GM12878 (cell line): ENCODE results near the gene SERP1.

Experiments used
- SIN3A ChIP-seq: IDR thresholded peaks from 2 replicates; pipeline ENCODE4 v1.6.1; 2012; ENCODE audit warnings: low read depth, low read length, improper control_type of control experiment
- SPI1 ChIP-seq: IDR thresholded peaks from 2 replicates; pipeline ENCODE4 v1.6.1; 2011; ENCODE audit warnings: low read depth, mild to moderate bottlenecking, low read length, moderate library complexity, borderline replicate concordance; ENCODE audit not compliant: insufficient read depth
- YY1 ChIP-seq: IDR thresholded peaks from 2 replicates; pipeline ENCODE4 v1.6.1; 2011; ENCODE audit warnings: low read depth, mild to moderate bottlenecking, low read length
- ZNF274 ChIP-seq: IDR thresholded peaks from one replicate; pipeline ENCODE4 v1.8.0; 2011; ENCODE audit not compliant: insufficient read length, insufficient read depth
- TF ChIP-seq, protein P1 (sequence below), 3 experiments: IDR thresholded peaks in 2 of 3; conservative IDR thresholded peaks in 1 of 3; 2 replicates each; pipeline ENCODE4 v1.5.1; 2011; ENCODE audit warnings: low read depth in 3 of 3, low read length in 3 of 3, mild to moderate bottlenecking in 3 of 3, control low read depth in 2 of 3, moderate library complexity in 2 of 3, inconsistent platforms in 1 of 3, mixed read lengths in 1 of 3; ENCODE audit not compliant: control insufficient read depth in 2 of 3, insufficient read depth in 1 of 3; ENCODE audit errors: extremely low read depth in 1 of 3

DNA sequence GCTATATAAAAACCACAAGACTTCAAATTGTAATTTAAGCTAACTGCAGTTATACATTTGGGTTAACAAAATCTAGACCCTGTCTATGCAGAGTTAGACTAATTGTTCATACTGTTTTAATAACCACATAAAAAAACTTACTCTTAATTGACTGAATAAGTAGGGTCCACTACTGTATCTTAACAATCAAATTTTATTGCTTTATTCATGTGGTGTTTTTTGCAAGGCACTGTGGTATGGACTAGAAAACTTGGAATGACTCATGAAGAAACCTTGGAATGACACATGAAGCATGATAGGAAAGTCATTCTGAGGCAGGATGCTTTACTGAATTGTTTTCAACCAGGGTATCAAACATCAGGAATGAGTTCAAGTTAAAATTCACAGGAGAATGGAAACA, 2.3 kb downstream of the SERP1 start:
- TF ChIP-seq SIN3A (no peak), YY1 (no peak), ZNF274 (no peak), SPI1 (no peak)
- TF ChIP-seq, protein P1, sequence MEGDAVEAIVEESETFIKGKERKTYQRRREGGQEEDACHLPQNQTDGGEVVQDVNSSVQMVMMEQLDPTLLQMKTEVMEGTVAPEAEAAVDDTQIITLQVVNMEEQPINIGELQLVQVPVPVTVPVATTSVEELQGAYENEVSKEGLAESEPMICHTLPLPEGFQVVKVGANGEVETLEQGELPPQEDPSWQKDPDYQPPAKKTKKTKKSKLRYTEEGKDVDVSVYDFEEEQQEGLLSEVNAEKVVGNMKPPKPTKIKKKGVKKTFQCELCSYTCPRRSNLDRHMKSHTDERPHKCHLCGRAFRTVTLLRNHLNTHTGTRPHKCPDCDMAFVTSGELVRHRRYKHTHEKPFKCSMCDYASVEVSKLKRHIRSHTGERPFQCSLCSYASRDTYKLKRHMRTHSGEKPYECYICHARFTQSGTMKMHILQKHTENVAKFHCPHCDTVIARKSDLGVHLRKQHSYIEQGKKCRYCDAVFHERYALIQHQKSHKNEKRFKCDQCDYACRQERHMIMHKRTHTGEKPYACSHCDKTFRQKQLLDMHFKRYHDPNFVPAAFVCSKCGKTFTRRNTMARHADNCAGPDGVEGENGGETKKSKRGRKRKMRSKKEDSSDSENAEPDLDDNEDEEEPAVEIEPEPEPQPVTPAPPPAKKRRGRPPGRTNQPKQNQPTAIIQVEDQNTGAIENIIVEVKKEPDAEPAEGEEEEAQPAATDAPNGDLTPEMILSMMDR (IDR thresholded peaks at IDR 0.05 in 2 of 3, conservative IDR thresholded peaks at IDR 0.05 in 1 of 3; ENCODE audit: control insufficient read depth in 2 of 3, extremely low read depth in 1 of 3, insufficient read depth in 1 of 3, low read depth in 3 of 3, low read length in 3 of 3) = no peak
